OCI-LY7 (cell line): ENCODE data around the gene DSCAM.

ENCODE experiments used
- CTCF ChIP-seq: fragments of 200-600 bp; sonication (generic); conservative IDR thresholded peaks from 2 replicates; pipeline ENCODE4 v1.5.1; 2014; ENCODE audit warnings: mild to moderate bottlenecking, antibody characterized with exemption, low read length, moderate library complexity, mixed read lengths
- EZH2phosphoT487 ChIP-seq: fragments of 200-600 bp; sonication (generic); IDR thresholded peaks from 2 replicates; pipeline ENCODE4 v1.6.1; 2018; ENCODE audit warnings: low read depth, borderline replicate concordance, mild to moderate bottlenecking, mixed run types, antibody characterized with exemption, low read length, moderate library complexity, mixed read lengths

DNA sequence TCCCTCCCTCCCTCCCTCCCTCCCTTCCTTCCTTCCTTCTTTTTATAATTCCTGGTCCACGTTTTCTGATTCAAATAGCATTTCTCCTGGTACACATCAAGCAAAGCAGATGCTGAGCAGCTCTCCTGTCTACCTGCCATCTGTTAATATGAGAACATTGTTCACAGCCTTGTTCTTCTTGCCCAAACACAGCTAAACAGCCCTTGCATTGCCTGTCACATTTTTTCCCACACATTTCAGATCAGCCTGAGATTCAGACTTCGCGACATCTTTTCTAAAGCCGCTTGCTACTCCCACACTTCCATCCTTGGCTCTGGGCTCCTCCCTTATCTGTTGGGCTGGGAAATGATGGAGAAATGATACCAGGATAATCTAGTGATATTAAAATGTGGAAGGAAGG lies 779.2 kb downstream of the DSCAM start:
- TF ChIP-seq CTCF (no peak), EZH2phosphoT487 (no peak)
